Choroid plexus epithelial cell (primary cell): Measurements from ENCODE around the gene DGKI.

Experiments used
- DNase-seq: peaks from one replicate; pipeline ENCODE4 v3.0.0-alpha.2; 2010; ENCODE audit warnings: low read depth
- H3K4me3 ChIP-seq: 2 replicates; pipeline ENCODE4 v1.5.1; 2011; ENCODE audit warnings: low read depth, mild to moderate bottlenecking, control low read depth, low read length, moderate library complexity
- TF ChIP-seq, protein P1 (sequence below): conservative IDR thresholded peaks from 2 replicates; pipeline ENCODE4 v1.5.1; 2011; ENCODE audit warnings: low read depth, mild to moderate bottlenecking, control low read depth, inconsistent platforms, low read length, moderate library complexity

Gene DGKI

GRCh38 chr7:137476937-137477336 lies 369.8 kb downstream of the DGKI start:
- H3K4me3 ChIP-seq, result no peak overlapping the region
- DNase-seq, result peak; percentile 20
- TF ChIP-seq, protein P1, sequence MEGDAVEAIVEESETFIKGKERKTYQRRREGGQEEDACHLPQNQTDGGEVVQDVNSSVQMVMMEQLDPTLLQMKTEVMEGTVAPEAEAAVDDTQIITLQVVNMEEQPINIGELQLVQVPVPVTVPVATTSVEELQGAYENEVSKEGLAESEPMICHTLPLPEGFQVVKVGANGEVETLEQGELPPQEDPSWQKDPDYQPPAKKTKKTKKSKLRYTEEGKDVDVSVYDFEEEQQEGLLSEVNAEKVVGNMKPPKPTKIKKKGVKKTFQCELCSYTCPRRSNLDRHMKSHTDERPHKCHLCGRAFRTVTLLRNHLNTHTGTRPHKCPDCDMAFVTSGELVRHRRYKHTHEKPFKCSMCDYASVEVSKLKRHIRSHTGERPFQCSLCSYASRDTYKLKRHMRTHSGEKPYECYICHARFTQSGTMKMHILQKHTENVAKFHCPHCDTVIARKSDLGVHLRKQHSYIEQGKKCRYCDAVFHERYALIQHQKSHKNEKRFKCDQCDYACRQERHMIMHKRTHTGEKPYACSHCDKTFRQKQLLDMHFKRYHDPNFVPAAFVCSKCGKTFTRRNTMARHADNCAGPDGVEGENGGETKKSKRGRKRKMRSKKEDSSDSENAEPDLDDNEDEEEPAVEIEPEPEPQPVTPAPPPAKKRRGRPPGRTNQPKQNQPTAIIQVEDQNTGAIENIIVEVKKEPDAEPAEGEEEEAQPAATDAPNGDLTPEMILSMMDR, result no peak

DNA sequence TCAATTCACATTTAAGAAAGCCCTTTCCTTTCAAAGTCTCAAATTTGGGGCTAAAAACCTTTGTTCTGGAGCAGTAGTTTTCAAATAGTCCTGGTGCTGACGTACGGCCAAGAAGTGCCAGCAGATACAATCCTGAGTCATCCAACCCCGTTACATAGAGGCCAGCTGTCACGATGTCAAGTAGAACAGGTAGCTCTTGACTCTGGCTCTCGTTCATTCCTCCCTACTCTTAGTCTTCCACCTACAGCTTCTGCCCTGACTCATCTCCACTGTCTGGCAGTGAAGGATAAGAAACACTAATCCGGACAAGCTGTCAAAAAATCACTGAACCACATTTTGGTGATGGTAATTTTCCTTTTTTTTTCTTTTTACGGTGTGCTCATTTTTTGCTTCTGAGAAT lies 370.8 kb downstream of the DGKI start:
- DNase-seq, result no peak
- TF ChIP-seq, protein P1, result no peak
- H3K4me3 ChIP-seq, result no peak overlapping the region

- TF ChIP-seq, protein P1, result no peak
- no peak overlapping the region for H3K4me3 ChIP-seq
- no peak for DNase-seq
Measured at GRCh38 chr7:137474540-137475026, 372.2 kb downstream of the DGKI start.

DNA sequence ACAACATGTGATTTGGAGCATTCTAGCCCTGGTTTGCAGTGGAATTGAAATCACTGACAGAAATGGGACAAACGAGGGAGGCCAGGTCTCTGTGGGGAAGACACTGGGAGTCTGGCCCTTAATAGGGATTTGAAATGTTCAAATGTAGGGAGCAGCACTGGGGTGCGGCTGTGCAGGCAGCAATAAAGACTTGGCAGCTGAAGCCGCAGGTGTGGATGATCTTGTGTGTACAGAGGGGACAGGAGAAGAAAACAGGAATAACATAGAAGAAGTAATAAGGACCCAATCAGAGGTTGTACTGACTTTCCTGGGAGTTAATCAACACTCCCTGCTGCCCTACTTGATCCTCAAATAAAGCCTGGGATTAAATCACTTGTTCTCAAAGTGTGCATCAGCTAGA lies 375.6 kb downstream of the DGKI start:
- DNase-seq, result no peak
- TF ChIP-seq, protein P1, result no peak
- H3K4me3 ChIP-seq, result no peak overlapping the region

DNA sequence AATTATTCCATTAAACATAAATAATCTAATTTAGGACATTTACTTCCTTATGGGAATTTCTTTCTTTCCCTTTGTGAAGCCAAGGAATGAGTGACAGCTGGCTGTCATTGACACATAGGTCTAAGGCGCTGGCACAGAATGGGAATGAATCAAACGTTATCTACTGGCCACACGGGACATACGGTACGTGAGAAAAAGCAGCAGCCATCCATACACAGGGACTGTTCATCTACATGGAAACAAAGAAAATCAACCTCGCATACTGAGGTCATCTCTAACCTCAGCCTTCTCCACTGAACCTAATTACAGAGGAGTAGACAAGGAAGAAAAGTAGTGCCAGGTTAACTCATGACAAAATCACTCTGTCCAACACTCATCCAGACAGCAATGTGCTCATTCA lies 376.9 kb downstream of the DGKI start:
- H3K4me3 ChIP-seq, result no peak overlapping the region
- DNase-seq, result no peak
- TF ChIP-seq, protein P1, result no peak

GRCh38 chr7:137469191-137469811 lies 377.5 kb downstream of the DGKI start:
- DNase-seq, result no peak
- TF ChIP-seq, protein P1, result no peak
- H3K4me3 ChIP-seq, result no peak overlapping the region

- no peak overlapping the region for H3K4me3 ChIP-seq
- TF ChIP-seq, protein P1, result no peak
- DNase-seq, result no peak
Measured at GRCh38 chr7:137462847-137463246, 383.9 kb downstream of the DGKI start.
